ENCODE data around the gene SLC25A21.

GRCh38 chr14:37201724-37202123 lies 29.3 kb upstream of the SLC25A21 start:
- TF ChIP-seq, protein P1, sequence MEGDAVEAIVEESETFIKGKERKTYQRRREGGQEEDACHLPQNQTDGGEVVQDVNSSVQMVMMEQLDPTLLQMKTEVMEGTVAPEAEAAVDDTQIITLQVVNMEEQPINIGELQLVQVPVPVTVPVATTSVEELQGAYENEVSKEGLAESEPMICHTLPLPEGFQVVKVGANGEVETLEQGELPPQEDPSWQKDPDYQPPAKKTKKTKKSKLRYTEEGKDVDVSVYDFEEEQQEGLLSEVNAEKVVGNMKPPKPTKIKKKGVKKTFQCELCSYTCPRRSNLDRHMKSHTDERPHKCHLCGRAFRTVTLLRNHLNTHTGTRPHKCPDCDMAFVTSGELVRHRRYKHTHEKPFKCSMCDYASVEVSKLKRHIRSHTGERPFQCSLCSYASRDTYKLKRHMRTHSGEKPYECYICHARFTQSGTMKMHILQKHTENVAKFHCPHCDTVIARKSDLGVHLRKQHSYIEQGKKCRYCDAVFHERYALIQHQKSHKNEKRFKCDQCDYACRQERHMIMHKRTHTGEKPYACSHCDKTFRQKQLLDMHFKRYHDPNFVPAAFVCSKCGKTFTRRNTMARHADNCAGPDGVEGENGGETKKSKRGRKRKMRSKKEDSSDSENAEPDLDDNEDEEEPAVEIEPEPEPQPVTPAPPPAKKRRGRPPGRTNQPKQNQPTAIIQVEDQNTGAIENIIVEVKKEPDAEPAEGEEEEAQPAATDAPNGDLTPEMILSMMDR (IDR thresholded peaks at IDR 0.05): no peak
- TF ChIP-seq POLR2AphosphoS5 (IDR thresholded peaks at IDR 0.05; ENCODE audit: low read depth, low read length): no peak
- TF ChIP-seq SIN3A (IDR thresholded peaks at IDR 0.05; ENCODE audit: borderline replicate concordance, insufficient read depth, low read depth, low read length): no peak
- TF ChIP-seq TCF7L2 (IDR thresholded peaks at IDR 0.05; ENCODE audit: low read depth, low read length): no peak
- TF ChIP-seq REST (IDR thresholded peaks at IDR 0.05; ENCODE audit: insufficient read depth in 1 of 2, low read depth in 2 of 2, low read length in 1 of 2): no peak
